A172 (cell line): ENCODE data around the gene FAM187B. TPM values are rescaled to one million over a fixed set of nuclear protein-coding genes. Genes with fewer than 3 reads are reported as not detected.
"Not testable (repeated sequence)": the region's sequence is repeated elsewhere in the genome, so short reads cannot be mapped to it uniquely, and the experiment has no call there.

Experiments used
- DNase-seq: peaks from one replicate; pipeline ENCODE4 v3.0.0-alpha.2; 2015; ENCODE audit warnings: low spot score
- total RNA-seq: library from RNA; depleted of rRNA; stranded (reverse); fragments of >200 nt; shearing (Covaris generic); gene quantifications from 2 replicates; pipeline ENCODE4 v1.2.3, GENCODE V29; 2014

FAM187B gene
- total RNA-seq, 1 experiment from 2014 or later: not detected

DNA sequence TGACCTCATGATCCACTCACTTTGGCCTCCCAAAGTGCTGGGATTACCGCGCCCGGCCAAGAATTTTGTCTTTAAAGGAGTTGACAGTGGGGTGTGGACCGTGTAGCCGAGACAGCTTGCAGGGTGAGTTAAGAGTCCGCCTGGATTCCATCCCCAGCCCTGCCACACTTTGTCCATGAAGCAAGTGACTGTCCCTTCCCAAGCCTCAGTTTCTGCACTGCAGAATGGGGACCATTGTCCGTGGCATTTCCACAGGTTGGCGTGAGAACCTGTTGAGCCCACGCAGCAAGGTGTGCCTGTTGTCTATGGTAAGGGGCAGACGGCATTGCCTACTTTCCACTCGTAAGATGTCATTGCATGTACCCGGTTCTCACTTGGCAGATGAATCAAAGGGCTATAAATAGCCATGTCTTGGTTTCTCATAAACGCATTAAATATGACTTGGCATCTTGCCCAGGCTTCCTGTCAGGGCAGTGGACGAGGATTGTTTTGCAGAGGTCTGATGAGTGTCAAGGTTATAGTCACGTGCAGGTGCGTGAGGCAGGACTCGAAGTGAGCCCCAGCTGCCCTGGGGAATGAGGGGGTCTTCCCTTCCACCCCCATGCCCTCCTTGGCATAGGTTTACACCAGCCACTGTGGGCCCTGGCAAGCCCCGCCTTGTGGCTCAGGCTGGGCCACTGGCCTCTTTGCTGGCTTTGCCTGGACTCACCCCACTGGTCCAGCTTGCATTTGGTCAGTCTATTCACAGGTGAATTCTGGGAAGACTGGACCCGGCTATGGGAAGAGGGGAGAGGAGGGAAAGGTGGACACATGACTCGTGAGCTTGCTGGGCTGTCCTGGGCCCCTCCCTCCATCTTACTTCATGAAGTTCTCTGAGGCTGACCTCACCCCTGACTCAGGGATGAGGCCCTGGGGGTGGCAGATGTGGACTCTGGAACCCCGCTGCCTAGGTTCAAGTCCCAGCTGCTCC, 14.6 kb downstream of the FAM187B start:
- DNase-seq: peak; percentile 88

DNA sequence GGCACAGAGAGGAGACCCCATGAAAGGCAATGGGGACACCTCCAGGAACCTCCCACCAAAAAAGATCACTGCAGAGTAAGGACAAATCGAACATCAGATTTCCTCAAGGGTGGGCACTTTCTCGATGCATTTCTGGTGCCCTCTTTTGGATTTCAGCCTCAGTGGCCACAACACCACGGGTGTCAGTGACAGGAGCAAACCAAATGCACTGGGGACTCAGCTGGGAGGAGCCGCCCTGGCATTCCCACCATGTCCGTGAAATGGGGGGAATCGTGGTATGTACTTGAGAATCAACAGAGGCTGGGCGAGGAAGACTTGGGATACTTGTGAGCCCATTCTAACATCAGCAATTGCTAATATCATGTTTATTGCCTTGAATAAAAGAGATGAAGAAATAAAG, 16.3 kb downstream of the FAM187B start:
- DNase-seq: no peak

DNA sequence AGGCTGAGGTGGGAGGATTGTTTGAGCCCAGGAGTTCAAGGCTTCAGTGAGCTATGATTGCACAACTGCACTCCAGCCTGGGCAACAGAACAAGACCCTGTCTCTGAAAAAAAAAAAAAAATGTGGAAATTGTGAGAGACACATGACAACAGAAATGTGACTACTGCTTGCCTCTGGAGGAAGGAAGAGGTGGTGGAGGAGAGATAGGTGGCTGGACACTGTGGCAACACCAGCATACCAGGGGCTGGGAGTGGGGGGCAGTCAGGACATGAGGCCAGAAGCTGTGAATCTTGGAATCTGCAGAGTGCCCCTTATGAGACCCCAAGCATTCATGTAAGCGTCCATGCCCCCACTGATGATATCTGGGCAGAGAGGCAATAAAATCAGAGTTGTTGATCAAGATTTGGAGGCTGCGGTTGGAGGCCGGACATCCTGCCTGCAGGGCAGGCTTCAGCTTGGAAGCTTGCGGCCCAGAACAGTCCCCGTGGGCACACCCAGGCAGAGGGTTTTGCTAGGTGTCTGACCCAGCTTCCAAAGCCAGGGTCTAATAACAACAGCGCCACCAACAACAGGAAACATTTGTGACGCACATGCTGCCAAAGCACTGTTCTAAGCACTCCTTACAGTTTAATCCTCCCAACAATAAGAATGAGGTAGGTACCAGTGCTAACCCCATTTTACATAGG, 16.9 kb downstream of the FAM187B start:
- DNase-seq: no peak

DNA sequence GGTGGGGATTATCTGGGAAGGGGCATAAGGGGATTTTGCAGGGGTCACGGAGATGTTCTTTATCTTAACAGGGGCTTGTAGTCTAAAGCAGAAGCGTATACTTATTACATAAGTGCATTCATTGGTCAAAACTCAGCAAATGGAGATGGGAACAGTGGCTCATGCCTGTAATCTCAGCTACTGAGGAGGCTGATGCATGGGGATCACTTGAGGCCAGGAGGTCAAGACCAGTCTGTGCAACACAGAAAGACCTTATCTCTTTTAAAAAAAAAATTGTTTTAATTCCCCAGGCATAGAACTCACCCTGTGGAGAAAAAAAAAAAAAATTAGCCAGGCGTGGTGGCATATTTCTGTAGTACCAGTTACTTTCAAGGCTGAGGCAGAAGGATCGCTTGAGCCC, 18.9 kb downstream of the FAM187B start:
- DNase-seq: no peak

DNA sequence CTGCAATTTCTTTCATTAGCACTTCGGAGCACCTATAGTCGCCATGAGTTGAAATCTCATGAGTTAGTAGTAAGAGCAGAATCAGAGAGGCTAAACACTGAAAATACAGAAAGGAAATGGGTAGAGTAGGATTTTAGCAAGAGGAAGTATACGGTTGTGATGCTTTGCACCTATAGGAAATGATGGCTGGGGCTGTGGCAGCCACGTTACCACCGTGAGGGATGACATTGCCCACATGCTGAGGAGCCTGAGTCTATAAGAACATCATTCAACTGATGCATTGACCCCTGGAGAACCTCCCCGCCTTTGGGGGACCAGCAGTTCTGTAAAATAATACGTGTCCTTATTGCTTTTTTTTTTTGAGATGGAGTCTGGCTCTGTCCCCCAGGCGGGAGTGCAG, 20.4 kb downstream of the FAM187B start:
- no peak for DNase-seq

DNA sequence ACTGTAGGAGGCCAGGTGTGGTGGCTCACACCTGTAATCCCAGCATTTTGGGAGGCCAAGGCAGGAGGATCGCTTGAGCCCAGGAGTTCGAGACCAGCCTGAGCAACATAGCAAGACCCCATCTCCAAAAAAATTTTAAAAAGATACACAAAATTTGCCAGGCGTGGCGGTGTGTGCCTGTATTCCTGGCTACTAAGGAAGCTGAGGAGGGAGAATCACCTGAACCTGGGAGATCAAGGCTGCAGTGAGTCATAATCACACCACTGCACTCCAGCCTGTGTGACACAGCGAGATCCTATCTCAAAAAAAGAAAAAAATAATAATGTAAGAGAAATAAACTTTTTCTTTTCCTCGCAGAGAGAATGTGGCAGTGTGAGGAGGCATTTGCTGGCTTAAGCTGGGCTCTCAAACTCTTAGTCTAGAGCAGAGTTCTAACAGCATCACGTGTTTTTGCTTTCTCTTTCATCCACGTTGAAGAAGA, 21.1 kb downstream of the FAM187B start:
- no peak for DNase-seq

DNA sequence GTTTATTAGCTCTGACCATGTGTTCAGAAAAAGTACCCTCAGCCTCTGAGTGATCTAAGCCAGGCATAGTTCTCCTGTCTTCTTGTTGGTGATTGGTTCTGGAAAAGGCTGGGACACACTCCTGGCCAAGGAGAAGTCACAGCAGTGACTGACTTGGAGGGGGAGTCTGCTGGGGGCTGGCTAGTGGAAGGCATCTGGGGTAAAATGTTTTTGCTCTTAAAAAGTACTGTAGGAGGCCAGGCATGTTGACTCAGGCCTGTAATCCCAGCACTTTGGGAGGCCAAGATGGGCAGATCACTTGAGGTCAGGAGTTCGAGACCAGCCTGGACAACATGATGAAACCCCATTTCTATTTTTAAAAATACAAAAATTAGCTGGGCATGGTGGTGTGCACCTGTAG, 21.7 kb downstream of the FAM187B start:
- DNase-seq: no peak

DNA sequence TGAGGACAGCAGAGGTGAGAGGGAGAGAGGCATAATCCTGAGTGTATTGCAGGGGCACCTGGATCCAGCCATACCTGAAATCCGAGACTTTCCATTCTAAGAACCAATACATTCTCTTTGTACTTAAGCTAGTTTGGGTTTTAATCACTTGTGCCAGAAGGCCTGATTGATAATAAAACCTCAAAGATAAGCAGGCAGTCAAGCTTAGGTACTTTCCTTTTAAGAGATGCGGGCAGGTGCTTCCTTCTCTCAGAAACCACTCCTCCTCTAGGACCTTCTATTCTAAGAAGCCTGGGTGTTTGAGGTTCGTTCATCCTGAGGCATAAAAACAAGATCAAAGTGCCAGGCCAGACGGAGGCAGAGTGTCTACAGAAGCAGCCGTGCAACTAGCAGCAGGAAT, 22.2 kb downstream of the FAM187B start:
- no peak for DNase-seq

DNA sequence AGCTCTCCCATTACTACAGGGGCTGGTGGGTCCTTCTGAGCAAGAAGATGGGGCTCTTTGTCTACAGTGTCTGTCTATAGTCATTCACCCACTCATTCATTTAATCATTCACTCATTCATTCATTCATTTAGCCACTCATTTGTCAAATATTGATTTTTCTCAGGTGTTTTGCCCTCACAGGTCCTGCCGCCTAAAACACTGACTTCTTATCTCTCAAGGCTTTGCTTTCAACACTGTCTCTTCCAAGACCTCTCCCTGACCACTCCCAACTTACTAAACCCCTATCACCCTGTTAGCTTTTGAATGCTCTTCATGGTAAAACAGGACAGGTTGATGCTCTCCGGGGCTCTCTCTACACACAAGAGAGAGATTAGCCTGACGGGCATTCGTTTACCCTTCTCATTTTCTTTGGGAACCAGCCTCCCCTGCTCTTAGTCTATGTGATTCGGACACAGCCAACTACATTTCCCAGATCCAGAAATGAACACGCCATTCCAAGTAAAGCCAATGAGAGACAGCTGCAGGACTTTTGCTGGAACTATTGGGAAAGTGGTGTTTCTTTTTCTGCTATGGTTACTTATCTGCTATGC, 22.7 kb downstream of the FAM187B start:
- DNase-seq: no peak

DNA sequence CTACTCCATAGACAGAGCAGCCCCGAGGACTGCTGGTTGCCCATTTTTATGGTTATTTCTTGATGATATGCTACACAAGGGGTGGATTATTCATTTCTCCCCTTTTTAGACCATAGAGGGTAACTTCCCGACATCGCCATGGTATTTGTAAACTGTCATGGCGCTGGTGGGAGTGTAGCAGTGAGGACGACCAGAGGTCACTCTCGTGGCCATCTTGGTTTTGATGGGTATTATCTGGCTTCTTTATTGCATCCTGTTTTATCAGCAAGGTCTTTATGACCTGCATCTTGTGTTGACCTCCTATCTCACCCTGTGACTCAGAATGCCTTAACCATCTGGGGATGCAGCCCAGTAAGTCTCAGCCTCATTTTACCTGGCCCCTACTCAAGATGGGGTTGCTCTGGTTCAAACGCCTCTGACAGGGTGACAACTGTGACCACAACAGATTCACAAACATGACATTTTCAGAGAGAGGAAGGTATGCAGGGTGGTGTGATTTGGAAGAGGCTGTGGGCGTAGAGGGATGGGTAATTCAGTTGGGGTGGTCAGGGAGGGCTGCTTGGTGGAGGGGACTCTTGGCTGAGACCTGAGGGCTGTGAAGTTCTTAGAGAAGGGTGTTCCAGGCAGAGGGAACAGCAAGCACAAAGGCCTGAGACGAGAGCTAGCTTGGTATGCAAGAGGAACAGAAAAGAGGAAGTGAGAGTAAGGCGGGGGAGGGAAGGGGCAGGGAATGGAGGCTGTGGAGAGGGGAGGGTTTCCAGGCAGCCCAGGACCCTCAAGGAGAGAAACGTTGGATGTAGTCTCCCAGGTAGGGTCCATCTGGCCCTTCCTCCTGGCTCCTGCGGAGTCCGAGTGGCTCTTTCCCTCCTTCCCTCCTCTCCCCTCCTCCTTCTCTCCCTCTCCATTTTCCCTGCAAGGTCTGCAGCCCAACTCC, 23.5 kb downstream of the FAM187B start:
- no peak for DNase-seq

DNA sequence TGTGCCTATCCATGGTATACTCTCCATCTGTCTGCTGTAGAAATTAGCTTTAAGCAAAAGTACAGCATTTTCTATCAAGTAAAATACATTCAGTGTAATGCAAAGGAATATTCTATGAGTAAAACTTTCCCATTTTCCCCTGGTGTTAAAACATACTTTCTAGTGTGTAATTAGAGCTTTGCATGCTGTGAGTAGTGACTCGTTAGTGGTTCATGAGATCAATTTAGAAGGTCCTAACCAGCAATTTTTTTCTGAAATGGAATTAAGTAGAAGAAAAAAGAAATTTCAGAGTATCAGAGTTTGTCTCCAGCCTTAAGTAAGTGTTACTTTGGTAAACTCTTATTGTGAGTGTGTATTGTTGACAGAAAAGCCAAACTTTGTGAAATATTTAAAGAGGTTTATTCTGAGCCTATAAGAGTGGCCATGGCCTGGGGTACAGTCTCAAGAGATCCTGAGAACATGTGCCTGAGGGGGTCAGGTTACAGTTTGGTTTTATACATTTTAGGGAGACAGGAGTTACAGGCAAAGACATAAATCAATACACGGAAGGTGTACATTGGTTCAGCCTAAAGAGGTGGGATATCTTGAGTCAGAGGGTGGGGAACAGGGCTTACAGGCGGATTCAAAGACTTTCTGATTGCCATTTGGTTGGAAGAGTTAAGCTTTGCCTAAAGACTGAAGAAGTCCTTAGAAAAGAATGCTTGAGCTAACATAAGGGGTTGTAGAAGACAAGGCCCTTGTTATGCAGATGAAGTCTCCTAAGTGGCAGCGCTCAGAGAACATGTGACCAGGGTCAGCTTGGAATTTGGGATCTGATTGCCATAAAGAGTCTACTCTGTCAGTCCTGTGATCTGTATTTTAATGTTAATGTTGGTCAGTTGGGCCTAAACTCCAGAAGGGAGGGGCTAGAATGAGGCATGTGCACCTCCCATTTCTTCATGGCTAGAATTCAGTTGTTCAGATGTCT, 25.5 kb downstream of the FAM187B start:
- no peak for DNase-seq

DNA sequence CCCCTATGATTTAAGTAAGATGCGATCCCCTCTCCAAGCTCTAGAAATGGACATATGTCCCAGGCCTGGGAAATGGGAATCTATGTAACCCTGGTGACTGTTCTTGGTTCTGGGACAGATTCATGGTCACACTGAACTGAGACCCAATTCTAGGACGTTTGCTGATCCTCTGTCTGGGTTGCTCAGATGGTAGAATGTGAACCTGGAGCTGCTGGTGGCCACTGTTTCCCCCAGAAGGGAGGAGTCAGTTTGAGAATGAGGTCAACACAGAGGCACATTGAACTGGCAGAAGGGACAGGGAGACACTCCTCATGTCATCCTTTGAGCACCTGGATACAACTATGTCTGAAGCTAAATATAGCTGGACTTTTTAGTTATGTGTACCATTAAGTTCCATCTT, 29.1 kb downstream of the FAM187B start:
- DNase-seq: no peak

- not testable (repeated sequence) for DNase-seq
Measured at GRCh38 chr19:35196861-35197260, 31.7 kb downstream of the FAM187B start.

- DNase-seq: no peak
Measured at GRCh38 chr19:35195830-35196229, 32.7 kb downstream of the FAM187B start.

DNA sequence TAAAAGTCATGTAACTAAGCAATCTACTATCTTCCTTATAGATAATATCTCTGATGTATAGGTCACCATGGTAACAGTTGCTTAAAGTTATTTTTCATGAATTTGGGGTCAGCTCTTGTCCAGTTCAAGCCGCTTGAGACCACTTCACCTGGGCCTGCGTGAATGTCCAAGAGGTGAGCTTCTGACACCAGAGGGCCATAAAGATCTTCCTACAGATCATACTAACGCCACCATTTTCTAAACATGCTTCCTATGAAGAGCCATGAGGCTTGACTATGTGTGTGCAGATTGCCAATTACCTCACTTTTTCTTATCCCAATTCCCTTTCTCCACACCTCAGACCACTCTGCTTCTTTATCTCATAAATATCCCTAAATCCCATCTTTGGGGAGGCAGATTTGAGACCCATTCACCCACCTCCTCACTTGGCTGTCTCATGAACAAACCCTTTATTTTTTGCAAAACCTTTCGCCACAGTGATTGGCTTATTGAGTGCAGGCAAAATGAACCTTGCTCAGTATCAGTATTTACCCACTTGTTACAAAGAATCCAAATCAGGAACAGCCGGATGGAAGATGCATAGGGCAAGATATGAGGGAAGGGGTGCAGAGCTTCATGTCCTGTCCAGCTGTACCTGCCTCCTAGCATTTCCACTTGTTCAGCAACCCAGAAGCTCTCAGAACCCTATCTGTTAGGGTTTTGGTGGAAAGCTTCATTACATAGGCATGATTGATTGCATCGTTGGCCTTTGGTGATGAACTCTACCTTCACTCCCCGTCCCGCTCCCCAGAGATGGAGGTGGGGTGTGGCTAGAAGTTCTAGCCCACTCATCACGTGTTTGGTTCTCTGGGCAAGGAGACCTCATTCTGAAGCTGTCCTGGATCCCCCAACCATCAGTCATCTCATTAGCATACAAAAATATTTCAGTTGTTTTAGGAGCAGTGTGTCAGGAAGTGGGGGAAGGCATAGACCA, 34.2 kb downstream of the FAM187B start:
- DNase-seq: no peak

DNA sequence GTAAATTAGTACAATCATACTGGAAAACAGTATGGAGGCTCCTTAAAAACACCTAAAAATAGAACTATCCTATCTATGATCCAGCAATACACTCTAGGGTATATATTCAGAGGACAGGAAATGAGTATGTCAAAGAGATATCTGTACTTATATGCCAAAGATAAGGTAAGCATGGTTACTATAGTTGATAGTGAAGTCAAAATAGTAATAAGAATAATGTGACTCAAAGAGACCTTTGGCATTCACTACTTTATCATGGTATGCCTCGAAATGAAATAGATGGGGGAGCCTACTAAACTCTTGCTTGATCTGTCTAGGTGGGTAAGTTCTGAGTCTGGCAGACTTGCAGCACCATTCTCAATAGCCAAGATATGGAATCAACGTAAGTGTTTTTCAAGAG, 43.7 kb downstream of the FAM187B start:
- DNase-seq: no peak

DNA sequence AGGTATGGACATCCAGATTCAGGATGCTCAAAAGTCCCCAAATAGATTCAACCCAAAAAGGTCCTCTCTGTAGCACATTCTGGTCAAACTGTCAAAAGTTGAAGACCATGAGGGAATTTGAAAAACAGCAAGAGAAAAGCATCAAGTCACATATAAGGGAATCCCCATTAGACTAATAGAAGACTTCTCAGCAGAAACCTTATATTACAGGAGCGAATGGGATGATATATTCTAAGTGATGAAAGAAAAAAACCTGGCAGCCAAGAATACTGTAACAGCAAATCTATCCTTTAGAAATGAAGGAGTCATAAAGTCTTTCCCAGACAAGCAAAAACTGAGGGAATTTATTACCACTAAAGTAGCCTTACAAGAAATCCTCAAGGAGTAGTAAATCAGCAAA, 44.3 kb downstream of the FAM187B start:
- DNase-seq: no peak

GRCh38 chr19:35181387-35181786, 47.2 kb downstream of the FAM187B start:
- DNase-seq: no peak

DNA sequence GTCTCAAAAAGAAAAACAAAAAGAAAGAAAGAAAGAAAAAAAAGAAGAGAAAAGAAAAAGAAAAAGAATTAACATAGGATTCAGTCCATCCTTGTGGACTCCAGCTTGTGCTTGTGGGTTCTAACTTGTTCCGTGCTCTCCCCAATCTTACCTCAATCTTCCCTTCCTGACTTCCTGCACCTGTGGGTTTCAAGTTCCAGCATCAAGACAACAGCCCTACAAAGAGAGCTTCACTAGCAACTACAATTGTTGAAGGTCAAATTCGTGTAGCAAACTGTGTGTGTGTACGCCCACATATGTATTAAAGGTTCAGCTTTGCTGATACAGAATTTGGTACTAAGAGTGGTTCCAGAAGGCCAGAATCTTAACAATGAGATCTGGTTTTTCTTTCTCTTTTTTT, 48.7 kb downstream of the FAM187B start:
- DNase-seq: no peak
